HG03064 (cell line): ENCODE measurements around the gene GPANK1.

ENCODE experiments used
- ATAC-seq: cut with Tn5 transposase; IDR thresholded peaks from one replicate; pipeline ENCODE4 v1.9.1; 2021; ENCODE audit warnings: low read depth; ENCODE audit not compliant: unreplicated experiment

Gene GPANK1

DNA sequence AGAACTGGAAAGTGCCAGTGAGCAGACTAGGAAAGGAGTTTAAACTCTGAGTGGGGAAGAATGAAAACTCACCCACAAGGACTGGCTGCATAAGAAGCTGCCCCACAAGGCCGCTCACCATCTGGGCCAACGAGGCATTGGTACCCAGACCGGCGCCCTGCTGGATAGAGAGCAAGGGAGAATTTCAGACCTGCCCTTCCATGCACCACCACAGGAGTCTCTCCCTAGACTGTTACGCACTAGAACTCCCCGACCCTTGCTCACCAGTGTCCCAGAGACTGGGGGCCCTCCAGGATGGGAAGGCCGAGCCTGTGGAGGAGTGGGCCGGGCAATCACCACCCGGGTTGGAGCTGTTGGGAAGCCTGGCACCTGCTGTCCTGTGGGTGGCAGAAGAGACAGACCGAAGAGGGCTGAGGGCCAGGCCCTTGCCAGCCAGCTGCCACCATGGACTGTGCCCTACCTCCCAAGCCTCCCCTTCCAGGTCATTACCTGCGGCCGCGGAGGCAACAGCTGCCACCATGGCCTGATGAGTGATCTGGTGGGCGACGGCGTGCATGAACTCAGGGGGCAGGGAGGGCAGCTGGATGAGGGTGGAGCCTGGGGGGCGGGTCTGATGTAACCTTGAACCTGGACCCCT lies 20.9 kb downstream of the GPANK1 start:
- ATAC-seq = no peak

DNA sequence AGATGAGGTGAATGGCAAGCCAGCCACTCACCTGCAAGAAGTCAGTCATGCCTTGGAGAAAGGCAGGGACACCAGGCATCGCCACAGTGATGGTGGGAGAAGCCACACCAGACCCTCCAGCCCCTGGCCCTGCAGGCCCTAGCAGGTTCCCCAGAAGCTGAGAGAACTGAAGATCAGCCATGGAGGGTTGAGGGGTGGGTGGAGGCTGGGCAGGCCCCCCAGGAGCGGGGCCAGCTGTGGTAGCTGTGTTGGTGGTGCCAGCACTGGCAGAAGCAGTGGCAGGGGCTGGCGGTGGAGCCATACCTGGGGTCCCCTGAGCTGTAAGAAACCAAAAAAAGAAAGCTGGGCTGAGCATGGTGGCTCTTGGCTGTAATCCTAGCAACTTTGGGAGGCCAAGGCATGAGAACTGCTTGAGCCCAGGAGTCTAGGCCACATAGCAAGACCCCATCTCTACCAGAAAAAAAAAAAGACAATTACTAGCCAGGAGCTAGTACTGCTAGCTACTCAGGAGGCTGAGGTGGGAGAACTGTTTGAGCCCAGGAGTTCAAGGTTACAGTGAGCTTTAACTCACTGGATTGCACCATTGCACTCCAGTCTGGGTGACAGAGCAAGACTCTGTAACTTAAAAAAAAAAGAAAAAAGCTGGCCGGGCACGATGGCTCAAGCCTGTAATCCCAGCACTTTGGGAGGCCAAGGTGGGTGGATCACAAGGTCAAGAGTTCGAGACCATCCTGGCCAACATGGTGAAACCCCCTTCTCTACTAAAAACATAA lies 21.8 kb downstream of the GPANK1 start:
- no peak for ATAC-seq

DNA sequence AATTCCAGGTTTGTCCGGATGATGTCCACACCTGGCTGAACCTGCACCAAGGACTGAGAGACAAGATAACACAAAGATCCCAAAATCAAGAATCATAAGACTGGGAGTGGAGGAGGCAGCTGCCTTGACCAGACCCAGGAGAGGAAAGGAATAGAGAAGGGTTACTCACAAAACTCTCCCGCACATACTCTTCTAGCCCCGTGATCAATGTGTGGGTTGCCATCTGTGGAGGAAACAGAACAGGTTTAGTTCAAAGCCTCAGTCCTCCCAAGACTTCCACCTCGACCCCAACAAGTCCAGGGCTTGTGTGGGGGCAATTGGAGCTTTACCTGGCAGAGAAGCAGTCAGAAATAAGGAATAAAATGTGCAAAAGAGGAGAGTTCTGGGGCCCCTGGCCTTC lies 23.4 kb downstream of the GPANK1 start:
- ATAC-seq = no peak

DNA sequence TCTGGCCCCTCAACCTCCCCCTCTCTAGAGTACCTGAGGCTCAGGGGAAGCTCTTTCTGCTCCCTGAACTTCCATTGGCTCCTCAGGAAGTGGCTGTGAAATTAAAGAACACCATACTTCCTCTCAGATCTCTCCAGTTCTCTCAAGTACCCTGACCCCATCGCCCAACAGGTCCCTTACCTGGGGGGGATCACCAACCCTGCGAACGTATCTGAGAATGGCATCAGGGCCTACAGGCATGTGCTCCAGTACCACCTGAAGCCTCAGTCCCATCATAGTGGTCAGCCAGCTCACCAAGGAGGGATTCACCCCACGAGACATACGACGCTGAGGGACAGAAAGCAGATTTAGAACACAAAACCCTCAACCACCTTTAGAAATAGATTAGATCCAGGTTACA lies 24.2 kb downstream of the GPANK1 start:
- no peak for ATAC-seq

DNA sequence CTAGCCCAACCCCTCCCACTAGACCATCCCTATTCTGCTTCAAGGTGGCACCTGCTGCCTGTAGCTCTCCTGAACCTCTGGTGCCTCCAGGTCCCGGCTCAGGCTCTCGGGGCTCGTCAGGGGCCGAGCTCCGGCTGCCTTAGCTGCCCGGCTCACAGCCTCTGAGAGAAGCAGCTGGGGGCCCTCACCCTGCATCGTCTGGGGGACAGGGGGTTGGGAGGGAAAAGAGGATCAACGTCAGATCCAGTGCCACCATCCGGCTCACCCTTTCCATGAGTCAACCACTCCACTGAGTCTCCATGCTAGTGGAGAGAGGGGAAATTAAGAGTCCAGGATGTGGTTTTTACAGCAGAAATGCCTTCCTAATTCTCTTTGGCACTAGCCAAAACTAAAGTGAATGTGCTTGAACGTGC lies 25.3 kb downstream of the GPANK1 start:
- no peak for ATAC-seq

DNA sequence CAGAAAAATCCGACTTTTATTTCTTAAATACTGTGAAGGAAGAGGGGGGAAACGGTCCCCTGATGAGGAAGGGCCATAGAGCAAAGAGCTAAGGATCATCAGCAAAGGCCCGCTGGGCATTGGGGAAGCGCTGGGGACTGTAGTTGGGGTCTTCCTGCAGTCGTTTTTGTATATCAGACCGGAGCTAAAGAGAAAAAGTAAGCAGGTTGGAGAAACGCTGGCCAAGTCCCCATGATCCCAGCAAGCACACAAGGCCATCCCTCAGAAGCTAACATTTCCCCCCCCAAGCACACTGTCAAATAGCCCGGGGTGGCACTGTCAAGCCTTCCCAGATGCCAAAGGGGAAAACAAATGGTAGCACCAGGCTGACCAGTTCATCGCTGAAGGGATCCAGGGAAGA lies 25.8 kb downstream of the GPANK1 start:
- no peak for ATAC-seq

DNA sequence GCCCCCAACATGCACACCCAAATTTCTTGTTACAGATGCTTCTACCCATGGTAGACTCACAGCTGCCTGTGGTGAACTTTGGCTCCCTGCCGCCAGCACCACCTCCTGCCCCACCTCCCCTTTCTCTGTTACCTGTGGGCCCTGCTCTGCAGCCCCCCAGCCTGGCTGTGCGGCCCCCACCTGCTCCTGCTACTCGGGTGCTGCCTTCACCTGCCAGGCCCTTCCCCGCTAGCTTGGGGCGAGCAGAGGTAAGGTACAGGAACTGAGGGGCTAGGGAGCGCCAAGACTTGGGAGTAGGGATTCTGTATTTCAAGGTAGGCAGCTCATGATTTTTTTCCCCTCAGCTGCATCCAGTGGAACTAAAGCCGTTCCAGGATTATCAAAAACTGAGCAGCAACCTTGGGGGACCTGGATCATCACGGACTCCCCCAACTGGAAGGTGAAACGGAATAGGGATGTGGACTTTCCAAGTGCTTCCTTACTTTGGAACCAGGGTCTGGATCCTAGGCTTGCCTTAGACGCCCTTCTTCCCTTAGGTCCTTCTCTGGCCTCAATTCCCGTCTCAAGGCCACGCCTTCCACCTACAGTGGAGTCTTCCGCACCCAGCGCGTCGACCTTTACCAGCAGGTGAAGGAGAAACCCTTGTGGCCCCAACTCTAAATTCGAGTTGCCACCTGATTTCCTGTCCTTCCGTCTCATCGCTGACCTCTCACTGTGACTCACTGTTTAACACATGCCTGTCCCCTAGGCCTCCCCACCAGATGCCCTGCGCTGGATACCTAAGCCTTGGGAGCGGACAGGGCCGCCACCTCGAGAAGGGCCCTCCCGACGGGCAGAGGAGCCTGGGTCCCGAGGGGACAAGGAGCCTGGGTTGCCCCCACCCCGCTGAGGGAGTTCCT lies 27.9 kb downstream of the GPANK1 start:
- ATAC-seq = no peak

DNA sequence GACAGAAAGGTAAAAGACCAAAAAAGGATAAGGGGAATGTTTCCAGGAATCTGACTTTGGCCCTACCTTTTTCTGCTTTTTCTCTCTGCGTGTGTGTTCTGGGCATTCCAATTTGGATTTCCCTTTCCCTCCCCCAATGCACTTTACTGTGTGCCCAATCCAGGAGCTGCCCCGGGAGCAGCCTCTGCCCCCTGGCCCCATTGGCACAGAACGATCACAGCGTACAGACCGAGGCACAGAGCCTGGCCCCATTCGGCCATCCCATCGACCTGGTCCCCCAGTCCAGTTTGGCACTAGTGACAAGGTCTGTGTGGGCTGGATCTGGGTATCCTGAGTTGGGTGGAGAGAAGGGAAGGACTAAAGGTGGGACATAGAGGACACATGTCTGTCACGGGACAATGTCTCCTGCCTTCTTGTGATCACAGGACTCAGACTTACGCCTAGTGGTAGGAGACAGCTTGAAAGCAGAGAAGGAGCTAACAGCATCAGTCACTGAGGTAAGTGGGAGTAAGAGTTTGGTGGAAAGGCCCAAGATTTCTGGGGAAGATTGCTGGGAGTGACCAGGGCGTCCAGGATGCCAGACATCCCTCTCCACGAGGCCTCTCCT lies 29.7 kb downstream of the GPANK1 start:
- no peak for ATAC-seq

DNA sequence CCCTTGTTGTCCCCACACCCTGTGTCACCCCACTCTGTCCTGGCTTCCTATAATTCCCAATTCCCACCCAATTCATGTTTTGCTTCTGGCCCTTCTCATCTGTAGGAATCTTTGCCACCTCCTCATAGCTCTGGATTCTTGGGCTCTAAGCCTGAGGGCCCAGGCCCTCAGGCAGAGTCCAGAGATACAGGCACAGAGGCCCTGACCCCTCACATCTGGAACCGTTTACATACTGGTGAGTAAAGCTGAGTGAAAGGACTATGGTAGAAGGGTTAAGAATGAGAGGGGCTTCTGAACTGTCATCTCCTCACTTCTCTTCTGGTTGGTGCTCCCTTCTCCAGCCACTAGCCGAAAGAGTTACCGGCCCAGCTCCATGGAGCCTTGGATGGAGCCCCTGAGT lies 30.7 kb downstream of the GPANK1 start:
- ATAC-seq = no peak

DNA sequence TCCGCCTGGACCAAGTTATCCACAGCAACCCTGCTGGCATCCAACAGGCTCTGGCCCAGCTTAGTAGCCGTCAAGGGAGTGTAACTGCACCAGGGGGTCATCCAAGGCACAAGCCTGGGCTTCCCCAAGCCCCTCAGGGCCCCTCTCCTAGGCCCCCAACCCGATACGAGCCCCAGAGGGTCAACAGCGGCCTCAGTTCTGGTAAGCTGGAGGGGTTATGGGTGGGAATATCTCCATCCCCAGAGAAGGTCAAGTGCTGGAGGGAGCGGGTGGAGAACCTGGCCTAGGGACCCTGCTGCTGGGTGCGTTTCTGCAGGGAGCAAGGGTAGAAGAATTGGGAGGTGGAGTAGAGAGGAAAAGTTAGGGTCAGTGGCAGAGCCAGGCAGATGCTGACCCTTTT lies 31.4 kb downstream of the GPANK1 start:
- no peak for ATAC-seq

DNA sequence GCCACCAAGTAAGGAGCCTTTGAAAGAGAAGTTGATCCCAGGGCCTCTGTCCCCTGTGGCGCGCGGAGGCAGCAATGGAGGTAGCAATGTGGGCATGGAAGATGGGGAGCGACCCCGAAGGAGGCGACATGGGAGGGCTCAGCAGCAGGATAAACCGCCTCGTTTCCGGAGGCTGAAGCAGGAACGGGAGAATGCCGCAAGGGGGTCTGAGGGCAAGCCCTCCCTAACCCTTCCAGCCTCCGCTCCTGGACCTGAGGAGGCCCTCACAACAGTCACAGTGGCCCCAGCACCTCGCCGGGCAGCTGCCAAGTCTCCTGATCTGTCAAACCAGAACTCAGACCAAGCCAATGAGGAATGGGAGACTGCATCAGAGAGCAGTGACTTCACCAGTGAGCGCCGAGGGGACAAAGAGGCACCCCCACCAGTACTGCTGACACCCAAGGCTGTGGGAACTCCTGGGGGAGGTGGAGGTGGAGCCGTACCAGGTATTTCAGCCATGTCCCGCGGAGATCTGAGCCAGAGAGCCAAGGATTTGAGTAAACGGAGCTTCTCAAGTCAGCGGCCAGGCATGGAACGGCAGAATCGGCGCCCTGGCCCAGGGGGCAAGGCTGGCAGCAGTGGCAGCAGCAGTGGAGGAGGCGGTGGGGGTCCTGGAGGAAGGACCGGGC lies 32.4 kb downstream of the GPANK1 start:
- no peak for ATAC-seq

DNA sequence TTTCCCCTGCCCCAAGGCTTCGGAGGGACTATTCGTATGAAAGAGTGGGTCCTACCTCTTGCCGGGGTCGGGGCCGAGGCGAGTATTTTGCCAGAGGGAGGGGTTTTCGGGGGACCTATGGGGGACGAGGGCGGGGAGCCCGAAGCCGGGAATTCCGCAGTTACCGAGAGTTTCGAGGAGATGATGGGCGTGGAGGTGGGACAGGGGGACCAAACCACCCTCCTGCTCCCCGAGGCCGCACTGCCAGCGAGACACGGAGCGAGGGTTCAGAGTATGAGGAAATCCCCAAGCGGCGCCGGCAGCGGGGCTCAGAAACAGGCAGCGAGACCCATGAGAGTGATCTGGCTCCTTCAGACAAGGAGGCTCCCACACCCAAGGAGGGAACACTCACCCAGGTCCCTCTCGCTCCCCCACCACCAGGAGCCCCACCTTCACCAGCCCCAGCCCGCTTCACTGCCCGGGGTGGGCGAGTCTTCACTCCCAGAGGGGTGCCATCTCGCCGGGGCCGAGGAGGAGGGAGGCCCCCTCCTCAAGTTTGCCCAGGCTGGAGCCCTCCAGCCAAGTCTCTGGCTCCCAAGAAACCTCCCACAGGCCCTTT lies 33.0 kb downstream of the GPANK1 start:
- no peak for ATAC-seq

DNA sequence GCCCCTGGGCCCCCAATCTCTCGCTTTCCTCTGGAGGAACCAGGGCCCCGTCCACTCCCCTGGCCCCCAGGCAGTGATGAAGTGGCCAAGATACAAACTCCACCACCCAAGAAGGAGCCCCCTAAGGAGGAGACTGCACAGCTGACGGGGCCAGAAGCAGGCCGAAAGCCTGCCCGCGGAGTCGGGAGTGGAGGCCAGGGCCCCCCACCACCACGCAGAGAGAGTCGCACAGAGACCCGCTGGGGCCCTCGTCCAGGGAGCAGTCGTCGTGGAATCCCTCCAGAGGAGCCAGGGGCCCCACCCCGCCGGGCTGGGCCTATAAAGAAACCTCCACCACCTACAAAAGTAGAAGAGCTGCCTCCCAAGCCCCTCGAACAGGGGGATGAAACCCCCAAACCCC lies 33.6 kb downstream of the GPANK1 start:
- ATAC-seq = no peak

DNA sequence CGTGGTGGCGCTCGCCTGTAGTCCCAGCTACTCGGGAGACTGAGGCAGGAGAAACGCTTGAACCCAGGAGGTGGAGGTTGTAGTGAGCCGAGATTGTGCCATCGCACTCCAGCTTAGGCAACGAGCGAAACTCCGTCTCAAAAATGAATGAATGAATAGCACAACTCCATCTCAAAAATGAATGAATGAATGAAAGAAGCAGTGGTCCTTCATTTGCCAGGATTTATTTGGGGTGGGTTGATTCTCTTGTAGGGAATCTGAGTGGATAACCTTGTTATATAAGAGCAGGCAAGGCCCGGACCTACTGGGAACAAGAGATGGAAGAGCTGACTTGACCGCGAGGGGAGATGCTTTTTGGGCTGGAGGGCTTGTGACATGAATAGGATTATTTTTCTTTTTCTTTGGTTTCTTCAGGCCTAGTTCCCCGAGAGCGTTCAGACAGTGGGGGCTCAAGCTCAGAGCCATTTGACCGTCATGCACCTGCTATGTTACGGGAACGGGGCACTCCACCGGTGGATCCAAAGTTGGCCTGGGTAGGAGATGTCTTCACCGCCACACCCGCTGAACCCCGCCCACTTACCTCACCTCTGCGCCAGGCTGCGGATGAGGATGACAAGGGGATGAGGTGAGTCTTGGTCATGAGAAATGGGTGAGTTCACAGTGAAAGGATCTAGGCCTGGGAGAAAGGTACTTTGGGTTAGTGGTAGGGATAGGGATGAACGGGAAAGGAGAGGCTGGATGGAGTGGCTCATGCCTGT lies 34.4 kb downstream of the GPANK1 start:
- ATAC-seq = no peak

DNA sequence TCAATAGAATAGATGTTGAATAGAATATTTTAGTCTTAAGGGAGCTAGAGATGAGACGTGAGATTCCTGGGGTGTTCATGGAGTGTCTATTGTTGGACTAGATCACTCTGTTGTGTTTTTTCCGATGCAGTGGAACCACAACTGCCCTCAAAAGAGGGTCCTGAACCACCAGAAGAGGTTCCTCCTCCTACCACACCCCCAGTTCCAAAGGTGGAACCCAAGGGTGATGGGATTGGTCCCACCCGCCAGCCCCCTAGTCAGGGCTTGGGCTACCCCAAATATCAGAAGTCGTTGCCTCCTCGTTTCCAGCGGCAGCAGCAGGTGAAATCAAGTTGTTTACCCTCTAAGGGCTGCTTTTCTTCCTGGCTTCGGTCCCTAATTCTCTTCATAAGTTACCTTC lies 35.8 kb downstream of the GPANK1 start:
- ATAC-seq = no peak

DNA sequence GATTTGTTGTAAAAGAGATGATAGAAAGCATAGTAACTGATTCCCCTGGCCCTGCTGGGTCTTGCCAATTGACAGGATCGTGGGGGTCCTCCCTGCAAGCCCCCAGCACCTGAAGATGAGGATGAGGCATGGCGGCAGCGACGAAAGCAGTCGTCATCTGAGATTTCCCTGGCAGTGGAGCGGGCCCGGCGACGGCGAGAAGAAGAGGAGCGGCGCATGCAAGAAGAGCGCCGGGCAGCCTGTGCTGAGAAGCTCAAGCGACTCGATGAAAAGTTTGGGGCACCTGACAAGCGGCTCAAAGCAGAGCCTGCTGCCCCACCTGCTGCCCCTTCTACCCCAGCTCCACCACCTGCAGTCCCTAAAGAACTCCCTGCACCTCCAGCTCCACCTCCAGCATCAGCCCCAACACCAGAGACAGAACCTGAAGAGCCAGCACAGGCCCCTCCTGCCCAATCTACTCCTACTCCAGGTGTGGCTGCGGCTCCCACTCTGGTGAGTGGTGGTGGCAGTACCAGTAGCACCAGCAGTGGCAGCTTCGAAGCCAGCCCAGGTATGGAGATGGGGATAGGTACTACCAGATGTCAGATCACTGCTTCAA lies 37.0 kb downstream of the GPANK1 start:
- ATAC-seq = no peak

DNA sequence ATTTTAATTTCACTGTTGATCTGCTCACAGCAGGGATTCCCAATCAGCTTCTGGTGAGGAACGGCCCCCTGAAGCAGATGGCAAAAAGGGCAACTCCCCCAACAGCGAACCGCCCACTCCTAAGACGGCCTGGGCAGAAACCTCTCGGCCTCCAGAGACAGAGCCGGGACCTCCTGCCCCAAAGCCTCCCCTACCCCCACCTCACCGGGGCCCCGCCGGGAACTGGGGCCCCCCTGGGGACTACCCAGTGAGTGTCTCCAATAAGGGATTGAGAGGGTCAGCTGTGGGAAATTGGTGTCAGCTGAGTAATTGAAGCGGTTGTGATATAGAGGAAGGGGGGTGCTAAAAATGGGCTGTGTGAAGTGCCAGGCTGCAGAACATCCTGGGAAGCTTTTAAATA lies 37.8 kb downstream of the GPANK1 start:
- no peak for ATAC-seq

DNA sequence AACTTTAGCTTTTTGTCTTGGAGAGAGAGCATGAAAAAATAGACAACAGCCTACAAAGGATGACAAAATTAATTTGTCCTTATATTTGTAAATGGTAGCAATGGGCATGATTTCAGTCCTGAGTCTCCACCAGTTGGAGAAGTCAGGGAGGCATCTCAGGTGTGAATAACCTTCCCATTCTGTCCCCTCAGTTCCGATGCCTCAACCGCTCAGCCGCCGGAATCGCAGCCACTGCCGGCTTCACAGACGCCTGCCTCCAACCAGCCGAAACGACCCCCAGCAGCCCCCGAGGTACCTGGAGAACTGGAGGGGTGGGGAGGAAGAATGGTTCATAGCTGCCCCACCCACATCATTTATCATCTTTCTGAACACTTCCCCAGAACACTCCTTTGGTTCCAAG lies 40.7 kb downstream of the GPANK1 start:
- ATAC-seq = no peak

DNA sequence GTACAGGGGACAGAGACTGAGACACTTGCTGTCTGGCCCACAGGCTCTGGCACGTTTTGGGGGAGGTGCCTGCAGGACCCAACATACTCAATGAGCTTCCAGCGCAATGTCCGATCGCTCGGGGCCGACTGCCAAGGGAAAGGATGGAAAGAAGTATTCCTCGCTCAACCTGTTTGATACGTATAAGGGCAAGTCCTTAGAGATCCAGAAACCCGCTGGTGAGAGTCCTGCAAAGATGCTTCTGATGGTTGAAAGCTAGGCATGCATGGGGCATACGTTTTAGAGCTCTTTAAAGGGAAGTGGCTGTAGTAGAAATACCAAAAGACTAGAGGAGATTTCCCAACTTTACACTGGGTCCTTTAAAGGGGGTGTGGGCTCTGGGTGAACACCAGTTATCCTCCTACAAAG lies 42.1 kb downstream of the GPANK1 start:
- ATAC-seq = no peak
